Neuronal stem cell (in vitro differentiated cells): ENCODE results near the gene PIGB.

Source experiments
- DNase-seq: peaks from one replicate; pipeline ENCODE4 v3.0.0-alpha.2; 2013; ENCODE audit warnings: low spot score
- H2AFZ ChIP-seq: one replicate; pipeline ENCODE4 v1.6.1; 2013; ENCODE audit warnings: mild to moderate bottlenecking, low read length, inconsistent platforms
- H2AK5ac ChIP-seq: 2 replicates; pipeline ENCODE4 v1.6.1; 2013; ENCODE audit warnings: low read depth, mild to moderate bottlenecking, inconsistent platforms, low read length, moderate library complexity, mixed read lengths
- H2BK120ac ChIP-seq: 2 replicates; pipeline ENCODE4 v1.6.1; 2013; ENCODE audit warnings: low read depth, mild to moderate bottlenecking, inconsistent platforms, low read length, moderate library complexity, mixed read lengths
- H2BK12ac ChIP-seq: one replicate; pipeline ENCODE4 v1.6.1; 2013; ENCODE audit warnings: low read length, inconsistent platforms
- H2BK15ac ChIP-seq: 2 replicates; pipeline ENCODE4 v1.6.1; 2013; ENCODE audit warnings: mild to moderate bottlenecking, low read length, inconsistent platforms, mixed read lengths
- H2BK5ac ChIP-seq: one replicate; pipeline ENCODE4 v1.6.1; 2013; ENCODE audit warnings: inconsistent platforms, mild to moderate bottlenecking, low read length, moderate library complexity
- H3K14ac ChIP-seq: one replicate; pipeline ENCODE4 v1.6.1; 2013; ENCODE audit warnings: low read length, inconsistent platforms
- H3K18ac ChIP-seq: 2 replicates; pipeline ENCODE4 v1.6.1; 2013; ENCODE audit warnings: low read length, inconsistent platforms
- H3K23ac ChIP-seq: 2 replicates; pipeline ENCODE4 v1.6.1; 2013; ENCODE audit warnings: low read depth, mild to moderate bottlenecking, mixed read lengths, low read length, inconsistent platforms; ENCODE audit not compliant: poor library complexity
- H3K27ac ChIP-seq: replicated peaks from 3 replicates; pipeline ENCODE4 v1.5.1; 2013; ENCODE audit warnings: low read length, inconsistent platforms
- H3K27me3 ChIP-seq, 3 experiments: 2 replicates each; pipeline ENCODE4 v1.6.1; 2013; ENCODE audit warnings: low read length in 3 of 3, mild to moderate bottlenecking in 2 of 3, inconsistent platforms in 1 of 3, low read depth in 1 of 3, mixed read lengths in 1 of 3, moderate library complexity in 1 of 3; ENCODE audit not compliant: control insufficient read depth in 3 of 3, insufficient read depth in 3 of 3
- H3K36me3 ChIP-seq, 2 donors: replicated peaks in 1 of 2; 2 replicates each; pipeline ENCODE4 v1.6.1; 2013; ENCODE audit warnings: low read length in 2 of 2; ENCODE audit not compliant: control insufficient read depth in 2 of 2, insufficient read depth in 2 of 2
- H3K4ac ChIP-seq: 2 replicates; pipeline ENCODE4 v1.6.1; 2013; ENCODE audit warnings: inconsistent platforms, mild to moderate bottlenecking, low read length, moderate library complexity
- H3K4me1 ChIP-seq, 2 donors: 1 replicate in 1 of 2; 2 replicates in 1 of 2; pipeline ENCODE4 v1.6.1; 2013; ENCODE audit warnings: low read length in 2 of 2, low read depth in 1 of 2; ENCODE audit not compliant: control insufficient read depth in 2 of 2, insufficient read depth in 1 of 2
- H3K4me2 ChIP-seq: one replicate; pipeline ENCODE4 v1.6.1; 2013; ENCODE audit warnings: mild to moderate bottlenecking, low read length, inconsistent platforms; ENCODE audit not compliant: insufficient read depth, poor library complexity, severe bottlenecking
- H3K4me3 ChIP-seq, 2 donors: 2 replicates each; pipeline ENCODE4 v1.5.1; 2013; ENCODE audit warnings: low read length in 2 of 2, mild to moderate bottlenecking in 2 of 2, inconsistent platforms in 1 of 2, moderate library complexity in 1 of 2
- H3K79me1 ChIP-seq: one replicate; pipeline ENCODE4 v1.6.1; 2013; ENCODE audit warnings: low read depth, mild to moderate bottlenecking, inconsistent platforms, low read length, moderate library complexity
- H3K9ac ChIP-seq: one replicate; pipeline ENCODE4 v1.6.1; 2013; ENCODE audit warnings: mild to moderate bottlenecking, low read depth, low read length, inconsistent platforms; ENCODE audit not compliant: poor library complexity
- H3K9me3 ChIP-seq, 2 donors: replicated peaks in 1 of 2; 2 replicates each; pipeline versions ENCODE3 to v1.6.1; 2013; ENCODE audit warnings: low read length in 2 of 2, mild to moderate bottlenecking in 2 of 2, inconsistent platforms in 1 of 2, low read depth in 1 of 2, mixed read lengths in 1 of 2, moderate library complexity in 1 of 2; ENCODE audit not compliant: control insufficient read depth in 2 of 2, insufficient read depth in 1 of 2
- H4K8ac ChIP-seq: one replicate; pipeline ENCODE4 v1.6.1; 2013; ENCODE audit warnings: low read depth, mild to moderate bottlenecking, inconsistent platforms, low read length, moderate library complexity
- H4K91ac ChIP-seq: one replicate; pipeline ENCODE4 v1.6.1; 2013; ENCODE audit warnings: low read length, low read depth, mild to moderate bottlenecking, inconsistent platforms; ENCODE audit not compliant: poor library complexity
- WGBS, 2 donors: extraction: QIAGEN DNeasy Blood & Tissue Kit; methylation state at CpG; one replicate each; pipeline ENCODE4 v1.1.7; 2013; ENCODE audit warnings: missing lambda C conversion rate in 2 of 2, mixed read lengths in 1 of 2; ENCODE audit not compliant: insufficient read length in 2 of 2, insufficient replicate concordance in 1 of 2; ENCODE audit errors: extremely low coverage in 2 of 2; 5-methylcytosine and 5-hydroxymethylcytosine counted together

Gene PIGB

DNA sequence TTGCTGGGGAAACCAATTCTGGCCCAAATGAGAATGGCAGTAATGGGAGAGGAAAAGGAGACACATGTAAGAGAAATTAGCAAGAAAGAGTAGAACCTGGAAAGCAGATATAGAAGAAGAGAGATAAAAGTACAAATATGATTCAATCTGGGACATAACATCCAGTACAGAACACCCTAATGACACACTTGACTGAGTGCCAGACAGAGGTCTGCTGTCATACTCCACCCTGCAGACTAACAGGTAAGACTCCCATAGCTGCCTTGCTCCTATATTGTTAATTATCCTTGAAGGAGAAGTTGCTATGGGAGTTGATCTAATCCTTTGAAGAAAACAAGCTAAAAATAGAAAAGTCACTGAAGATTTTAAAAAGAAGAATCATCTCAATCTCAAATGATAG is 68.0 kb downstream of the PIGB start:
- H2AK5ac ChIP-seq, result no peak overlapping the region
- no peak overlapping the region for H3K4me2 ChIP-seq
- no peak overlapping the region for H3K27ac ChIP-seq
- no peak overlapping the region for H2BK5ac ChIP-seq
- H3K36me3 ChIP-seq, result no peaks in the 10 kb centered on the region
- no peak overlapping the region for H3K14ac ChIP-seq
- no peak overlapping the region for H3K23ac ChIP-seq
- H4K8ac ChIP-seq, result no peak overlapping the region
- no peaks in the 10 kb centered on the region for H3K27me3 ChIP-seq
- no peaks in the 10 kb centered on the region for H3K79me1 ChIP-seq
- H3K9me3 ChIP-seq, result no peaks in the 10 kb centered on the region
- H2AFZ ChIP-seq, result no peak overlapping the region
- no peak overlapping the region for H2BK120ac ChIP-seq
- no peak for DNase-seq
- no peaks in the 10 kb centered on the region for H3K4me1 ChIP-seq
- no peak overlapping the region for H3K9ac ChIP-seq
- no peak overlapping the region for H2BK12ac ChIP-seq
- no peak overlapping the region for H2BK15ac ChIP-seq
- no peak overlapping the region for H3K4me3 ChIP-seq
- H4K91ac ChIP-seq, result no peak overlapping the region
- H3K18ac ChIP-seq, result no peak overlapping the region
- H3K4ac ChIP-seq, result no peak overlapping the region

DNA sequence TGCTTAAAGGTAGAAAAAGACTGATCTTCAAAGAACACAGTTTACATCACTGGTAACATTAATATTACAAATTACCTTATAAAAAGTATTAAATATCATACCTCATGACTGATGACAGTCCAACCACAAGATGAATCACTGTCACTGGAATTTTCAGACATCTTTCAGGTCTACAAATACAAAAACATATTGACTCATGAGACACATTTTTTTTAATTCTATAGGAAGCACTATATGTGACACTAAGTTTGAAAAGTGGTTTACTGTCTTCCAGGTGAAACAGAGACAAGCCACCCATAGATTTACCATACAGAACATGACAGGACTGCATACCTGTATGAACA is 70.2 kb downstream of the PIGB start:
- Histone ChIP-seq H3K79me1 (no peaks in the 10 kb centered on the region), H3K27ac (no peak overlapping the region), H3K9me3 (no peaks in the 10 kb centered on the region)

DNA sequence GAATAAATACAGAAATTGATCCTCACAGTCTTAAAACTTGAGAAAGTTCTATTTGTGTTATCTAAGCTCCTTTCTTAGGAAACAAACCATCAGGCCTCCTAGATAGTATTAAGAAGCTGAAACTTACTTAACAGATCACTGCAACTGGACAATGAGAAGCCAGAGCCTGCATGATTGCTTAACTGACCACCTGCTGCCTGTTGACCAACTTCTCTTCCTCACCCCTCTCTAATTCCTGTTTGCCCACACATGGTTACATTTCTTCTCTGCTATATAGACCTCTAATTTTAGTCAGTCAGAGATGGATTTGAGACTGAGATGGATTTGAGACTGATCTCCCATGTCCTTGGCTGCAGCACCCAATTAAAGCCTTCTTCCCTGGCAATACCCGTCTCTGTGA is 75.7 kb downstream of the PIGB start:
- Histone ChIP-seq H2BK5ac (no peak overlapping the region), H2BK120ac (no peak overlapping the region), H2AFZ (no peak overlapping the region), H3K4me2 (no peak overlapping the region), H3K9me3 (peaks cover 0 to 10% of the 10 kb centered on the region in 2 donors), H4K91ac (no peak overlapping the region), H3K27ac (no peak overlapping the region), H3K27me3 (no peaks in the 10 kb centered on the region), H3K4me1 (no peaks in the 10 kb centered on the region), H2BK12ac (no peak overlapping the region), H3K23ac (no peak overlapping the region), H2AK5ac (no peak overlapping the region), H3K14ac (no peak overlapping the region), H3K4me3 (no peak overlapping the region), H3K36me3 (no peaks in the 10 kb centered on the region), H3K4ac (no peak overlapping the region), H3K9ac (no peak overlapping the region), H3K18ac (no peak overlapping the region), H3K79me1 (no peaks in the 10 kb centered on the region), H4K8ac (no peak overlapping the region), H2BK15ac (no peak overlapping the region)
- WGBS, 2 donors, result no CpG with 5 or more reads among the region's 1 CpG
- no peak for DNase-seq

More for the DNA sequence above, 70.2 kb downstream of the PIGB start:
- DNase-seq, result no peak
- no peak overlapping the region for H4K8ac ChIP-seq
- H3K27me3 ChIP-seq, result no peaks in the 10 kb centered on the region
- H3K23ac ChIP-seq, result no peak overlapping the region
- no peak overlapping the region for H3K4me3 ChIP-seq
- H3K18ac ChIP-seq, result no peak overlapping the region
- no peak overlapping the region for H2AFZ ChIP-seq
- no peak overlapping the region for H2AK5ac ChIP-seq
- no peak overlapping the region for H2BK5ac ChIP-seq
- no peak overlapping the region for H2BK12ac ChIP-seq
- no peak overlapping the region for H4K91ac ChIP-seq
- H3K4me1 ChIP-seq, result no peaks in the 10 kb centered on the region
- H3K4me2 ChIP-seq, result no peak overlapping the region
- H2BK120ac ChIP-seq, result no peak overlapping the region
- no peak overlapping the region for H3K9ac ChIP-seq
- no peaks in the 10 kb centered on the region for H3K36me3 ChIP-seq
- no peak overlapping the region for H3K14ac ChIP-seq
- H3K4ac ChIP-seq, result no peak overlapping the region
- H2BK15ac ChIP-seq, result no peak overlapping the region

DNA sequence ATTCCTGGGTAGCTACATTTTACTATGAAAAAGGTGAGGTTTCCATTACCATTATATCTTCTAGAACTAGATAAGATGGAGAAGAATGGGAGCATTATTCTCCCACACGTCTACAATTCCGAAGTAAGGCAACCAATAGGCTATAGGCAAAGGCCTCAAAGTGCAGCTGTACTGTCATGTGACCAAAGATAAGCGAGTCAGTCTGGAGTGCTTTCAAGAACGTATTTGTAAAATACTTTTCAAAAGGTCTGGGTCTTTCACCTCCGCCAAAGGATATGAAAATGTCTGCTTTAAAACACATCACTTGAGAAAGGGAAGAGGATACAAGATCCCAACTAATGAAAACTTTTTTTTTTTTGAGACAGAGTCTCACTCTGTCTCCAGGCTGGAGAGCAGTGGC is 79.2 kb downstream of the PIGB start:
- Histone ChIP-seq H3K4me3 (no peak overlapping the region), H2BK5ac (no peak overlapping the region), H3K9me3 (peaks cover 0 to 10% of the 10 kb centered on the region in 2 donors), H2AK5ac (no peak overlapping the region), H3K79me1 (no peaks in the 10 kb centered on the region), H2BK120ac (no peak overlapping the region), H3K27ac (no peak overlapping the region), H2BK12ac (no peak overlapping the region), H4K91ac (no peak overlapping the region), H2BK15ac (no peak overlapping the region), H4K8ac (no peak overlapping the region), H3K4me1 (no peaks in the 10 kb centered on the region), H3K4ac (no peak overlapping the region), H3K23ac (no peak overlapping the region), H3K18ac (no peak overlapping the region), H3K36me3 (no peaks in the 10 kb centered on the region), H3K4me2 (no peak overlapping the region), H3K9ac (no peak overlapping the region), H2AFZ (no peak overlapping the region), H3K14ac (no peak overlapping the region), H3K27me3 (no peaks in the 10 kb centered on the region)
- DNase-seq, result no peak
- no CpG with 5 or more reads among the region's 5 CpGs for WGBS, 2 donors
